IPS DF 19.7 (cell line): ENCODE results near the gene ZNF230.
A peak's percentile ranks its signal among the peaks of the same experiment; 100 is the strongest.

Experiments used
- DNase-seq: peaks from one replicate; pipeline ENCODE4 v3.0.0-alpha.2; 2013; ENCODE audit warnings: low read depth, low spot score

The ZNF230 gene

GRCh38 chr19:44002566-44003460 lies at the start of gene ZNF230:
Gene ZNF230 (plus strand): TSS chr19:44002957. CDS start chr19:44007079, 4,122 bp downstream.
- DNase-seq = peak; percentile 94

- no peak for DNase-seq
Observed at GRCh38 chr19:43956827-43957226, 45.9 kb upstream of the ZNF230 start.

- DNase-seq = no peak
Observed at GRCh38 chr19:43957891-43958290, 44.9 kb upstream of the ZNF230 start.

GRCh38 chr19:43960411-43960810 lies 42.3 kb upstream of the ZNF230 start:
- no peak for DNase-seq

GRCh38 chr19:43966079-43966694 lies 36.6 kb upstream of the ZNF230 start:
- no peak for DNase-seq

GRCh38 chr19:43976732-43977131 lies 26.0 kb upstream of the ZNF230 start:
- DNase-seq = no peak

GRCh38 chr19:43983544-43983911 lies 19.2 kb upstream of the ZNF230 start:
- DNase-seq = no peak

GRCh38 chr19:43983912-43984686 lies 18.7 kb upstream of the ZNF230 start, which contains the start of gene ZNF155:
Gene ZNF155 (plus strand): TSS chr19:43984188. CDS start chr19:43988544, 4,356 bp downstream.
- peak; percentile 98 for DNase-seq

- no peak for DNase-seq
Observed at GRCh38 chr19:43984687-43985000, 18.1 kb upstream of the ZNF230 start.

GRCh38 chr19:43997631-43998290 lies 5.0 kb upstream of the ZNF230 start:
- DNase-seq = no peak

- DNase-seq = no peak
Observed at GRCh38 chr19:44002212-44002565, 568 bp upstream of the ZNF230 start.

GRCh38 chr19:44003461-44004009 lies 778 bp downstream of the ZNF230 start:
- no peak for DNase-seq

- no peak for DNase-seq
Observed at GRCh38 chr19:44005973-44006372, 3.2 kb downstream of the ZNF230 start.

GRCh38 chr19:44007473-44007872 lies 4.7 kb downstream of the ZNF230 start:
- DNase-seq = no peak

GRCh38 chr19:44010468-44010867 lies 7.7 kb downstream of the ZNF230 start:
- DNase-seq = no peak

GRCh38 chr19:44019498-44019897 lies 16.7 kb downstream of the ZNF230 start:
- DNase-seq = no peak

- DNase-seq = no peak
Observed at GRCh38 chr19:44021221-44021620, 18.5 kb downstream of the ZNF230 start.

- DNase-seq = no peak
Observed at GRCh38 chr19:44024900-44025216, 22.1 kb downstream of the ZNF230 start.

- peak; percentile 64 for DNase-seq
Observed at GRCh38 chr19:44025217-44025936, 22.6 kb downstream of the ZNF230 start, which contains the start of gene ZNF222. Gene ZNF222 (plus strand): TSS chr19:44025379. CDS start chr19:44025437, 58 bp downstream.

- no peak for DNase-seq
Observed at GRCh38 chr19:44026622-44027021, 23.9 kb downstream of the ZNF230 start.
